HG02938 (cell line): Measurements from ENCODE around the gene SLC20A1.
"Not testable (repeated sequence)": the region's sequence is repeated elsewhere in the genome, so short reads cannot be mapped to it uniquely, and the experiment has no call there.

Experiments
- ATAC-seq: cut with Tn5 transposase; IDR thresholded peaks from one replicate; pipeline ENCODE4 v1.9.1; 2021; ENCODE audit warnings: mild to moderate bottlenecking, moderate library complexity; ENCODE audit not compliant: unreplicated experiment

The SLC20A1 gene

DNA sequence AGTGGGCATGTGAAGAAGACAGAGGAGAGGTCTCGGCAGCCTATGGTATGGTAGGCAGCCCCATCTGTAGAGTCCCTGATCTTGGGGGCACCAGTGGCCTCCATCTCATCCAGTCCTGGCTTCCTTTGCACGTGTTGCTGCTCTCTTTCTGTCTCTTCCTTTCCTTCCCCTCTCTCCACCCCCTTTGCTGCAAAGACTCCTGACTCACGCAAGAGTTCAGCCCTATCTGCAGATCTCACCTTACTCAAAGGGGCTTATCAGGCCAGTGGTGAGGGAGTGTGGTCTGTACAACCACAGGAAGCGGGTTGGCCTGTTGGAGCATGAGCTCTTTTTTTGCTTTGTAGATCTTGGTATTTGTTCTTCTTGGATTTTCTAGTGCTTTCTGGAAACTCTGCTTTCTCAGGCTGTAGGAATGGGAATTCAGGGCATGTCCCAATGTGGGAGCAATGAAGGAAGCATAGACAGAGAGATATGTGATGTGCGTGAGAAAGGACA, 60.5 kb downstream of the SLC20A1 start:
- ATAC-seq: no peak

DNA sequence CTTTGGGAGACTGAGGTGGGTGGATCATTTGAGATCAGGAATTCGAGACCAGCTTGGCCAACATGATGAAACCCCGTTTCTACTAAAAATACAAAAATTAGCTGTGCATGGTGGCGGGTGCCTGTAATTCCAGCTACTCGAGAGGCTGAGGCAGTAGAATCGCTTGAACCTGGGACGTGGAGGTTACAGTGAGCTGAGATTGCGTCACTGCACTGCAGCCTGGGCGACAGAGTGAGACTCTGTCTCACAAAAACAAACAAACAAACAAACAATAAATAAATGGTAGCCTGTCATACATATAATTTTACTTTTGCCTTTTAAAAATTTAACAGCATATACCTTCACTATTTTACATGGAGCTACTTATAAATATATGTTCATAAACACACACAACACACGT, 61.2 kb downstream of the SLC20A1 start:
- ATAC-seq: not testable (repeated sequence)

DNA sequence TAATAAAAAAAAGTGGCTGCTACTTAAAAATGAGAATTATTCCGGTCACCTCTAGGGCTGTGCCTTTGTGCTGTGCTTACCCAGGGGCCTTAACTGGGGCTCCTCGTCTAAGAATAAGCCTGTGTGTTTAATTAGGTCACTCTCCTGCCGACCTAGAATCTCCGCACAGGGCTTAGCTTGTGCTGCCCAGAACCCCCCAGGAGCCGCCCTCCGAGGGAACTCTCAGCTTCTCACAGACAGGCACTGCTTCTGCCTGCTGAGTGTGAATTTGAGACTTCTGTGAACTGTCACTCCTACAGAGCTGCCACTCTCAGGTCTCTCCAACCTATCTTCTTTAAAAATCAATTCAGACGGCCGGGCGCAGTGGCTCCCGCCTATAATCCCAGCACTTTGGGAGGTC, 63.2 kb downstream of the SLC20A1 start:
- no peak for ATAC-seq

DNA sequence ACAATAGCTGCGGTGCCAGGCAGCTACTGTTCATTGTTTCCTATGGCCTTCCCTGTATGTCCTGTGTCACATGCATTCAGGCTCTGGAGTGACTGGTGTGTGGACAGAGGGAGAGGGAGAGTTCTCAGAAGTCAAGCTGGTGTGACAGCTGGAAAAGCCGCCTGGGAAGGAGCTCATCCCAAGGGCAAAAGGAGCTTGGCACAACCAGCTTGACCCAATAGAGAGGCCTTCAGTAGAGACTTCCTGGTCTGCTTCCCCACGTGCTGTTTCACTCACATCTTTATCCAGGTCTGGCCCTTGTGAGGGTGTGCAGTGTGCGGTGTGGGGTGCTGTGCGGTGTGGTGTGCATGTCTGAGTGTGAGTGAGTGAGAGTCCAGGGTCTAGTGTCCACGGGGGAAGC, 64.0 kb downstream of the SLC20A1 start:
- ATAC-seq: no peak

DNA sequence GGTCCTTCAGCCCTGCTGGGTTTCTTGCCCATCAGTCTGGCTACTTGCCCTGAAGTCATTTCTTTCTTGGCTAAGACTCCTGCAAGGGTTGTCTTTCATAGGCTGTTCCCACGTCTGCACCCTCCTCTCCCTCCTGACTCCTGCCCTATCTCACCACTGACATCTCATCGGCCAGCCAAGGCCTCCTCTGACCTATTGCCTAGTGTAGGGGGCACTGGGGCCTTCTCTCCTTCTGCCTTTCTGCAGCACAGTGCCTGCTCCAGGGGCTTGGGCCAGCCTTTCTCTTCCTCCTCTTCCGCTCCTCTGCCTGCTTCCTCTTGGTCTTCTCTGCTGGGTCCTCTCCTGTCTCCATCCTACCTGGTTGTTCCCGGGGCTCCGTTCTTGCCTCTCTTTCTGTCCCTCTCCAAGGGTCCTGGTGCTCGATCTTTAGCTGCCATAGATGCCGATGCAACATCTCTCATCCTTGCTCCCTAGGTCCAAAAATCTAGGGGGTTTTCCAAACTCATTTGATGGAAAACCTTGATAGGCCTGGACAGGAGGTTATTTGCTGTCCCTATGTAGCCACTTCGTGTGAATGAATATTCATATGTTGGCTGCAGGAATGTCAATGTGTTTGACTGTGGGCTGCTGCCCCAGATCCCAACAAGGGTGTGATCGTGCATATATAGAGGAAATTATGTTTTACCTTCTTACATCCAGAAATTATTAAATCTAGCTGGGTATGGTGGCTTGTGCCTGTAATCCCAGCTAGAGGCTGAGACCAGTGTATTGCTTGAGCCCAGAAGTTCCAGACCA, 65.4 kb downstream of the SLC20A1 start:
- ATAC-seq: no peak

DNA sequence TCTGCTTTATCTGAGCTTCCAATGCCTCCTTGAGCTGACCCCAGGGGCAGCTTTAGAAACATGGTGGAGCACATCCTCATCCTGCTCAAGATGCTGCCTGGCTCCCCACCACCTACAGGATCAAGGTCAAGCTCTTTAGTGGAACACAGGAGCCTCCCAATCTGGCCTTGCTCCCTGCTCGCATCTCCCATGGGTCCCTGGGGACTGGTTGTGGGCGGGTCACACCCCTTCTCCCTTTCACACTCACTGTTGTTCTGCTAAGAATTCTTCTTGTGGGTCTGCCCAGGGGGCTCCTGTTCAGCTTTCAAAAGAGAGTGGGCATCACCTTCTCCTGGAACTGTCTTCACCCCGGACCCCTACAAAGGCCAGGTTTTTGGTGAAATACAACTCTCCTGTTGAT, 66.7 kb downstream of the SLC20A1 start:
- ATAC-seq: no peak

DNA sequence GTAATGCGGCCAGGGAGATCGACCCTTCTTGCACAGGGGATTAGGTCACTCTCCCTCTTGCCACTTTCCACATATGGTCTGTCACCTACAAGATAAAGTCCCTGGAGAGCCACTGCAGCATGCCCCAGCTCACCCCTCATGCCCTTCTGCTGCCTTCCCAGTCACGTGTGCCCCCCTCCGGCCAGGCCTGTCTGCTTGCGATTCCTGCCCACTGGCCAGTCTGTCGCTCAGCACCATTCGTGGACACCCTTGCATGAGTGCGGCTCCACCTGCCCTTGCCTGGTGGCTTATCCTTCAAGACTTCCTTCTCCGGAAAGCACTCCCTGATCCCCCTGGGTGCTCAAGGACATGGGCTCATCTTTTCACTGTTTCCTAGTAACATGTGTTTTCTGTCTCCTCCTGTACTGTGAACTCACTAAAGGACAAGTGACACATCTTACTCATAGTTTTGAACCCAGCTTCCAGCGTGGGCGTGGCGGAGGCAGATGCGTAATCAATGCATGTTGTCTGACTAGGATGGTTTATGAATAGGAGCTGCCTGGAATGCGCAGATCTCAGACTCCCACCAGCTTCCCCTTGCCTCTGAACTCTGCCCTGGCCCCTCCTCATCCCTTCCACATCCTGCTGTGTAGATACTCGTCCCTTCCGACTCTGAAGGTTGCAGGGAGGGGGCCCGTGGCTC, 67.3 kb downstream of the SLC20A1 start:
- no peak for ATAC-seq
